Neural crest cell (in vitro differentiated cells): ENCODE results near the gene TBC1D16. TPM values are rescaled to one million over a fixed set of nuclear protein-coding genes. Genes with fewer than 3 reads are reported as not detected.
"Not testable (repeated sequence)": the region's sequence is repeated elsewhere in the genome, so short reads cannot be mapped to it uniquely, and the experiment has no call there.

Source experiments
- DNase-seq: peaks from one replicate; pipeline ENCODE4 v3.0.0; 2021; ENCODE audit warnings: low read depth, mixed read lengths, low spot score
- H3K27ac Mint-ChIP-seq: one replicate; pipeline ENCODE4 v1.8.0; 2021; ENCODE audit warnings: mild to moderate bottlenecking, mixed read lengths; ENCODE audit not compliant: unreplicated experiment
- H3K27me3 Mint-ChIP-seq: 2 replicates; pipeline ENCODE4 v1.8.0; 2021; ENCODE audit warnings: low read depth, mild to moderate bottlenecking, mixed read lengths
- H3K36me3 Mint-ChIP-seq: 2 replicates; pipeline ENCODE4 v1.8.0; 2021; ENCODE audit warnings: low read depth, mild to moderate bottlenecking, mixed read lengths
- H3K4me1 Mint-ChIP-seq: 2 replicates; pipeline ENCODE4 v1.8.0; 2021; ENCODE audit warnings: mixed read lengths
- H3K4me3 Mint-ChIP-seq: one replicate; pipeline ENCODE4 v1.8.0; 2021; ENCODE audit warnings: mild to moderate bottlenecking, mixed read lengths
- H3K9me3 Mint-ChIP-seq: 2 replicates; pipeline ENCODE4 v1.8.0; 2021; ENCODE audit warnings: mixed read lengths
- CTCF ChIP-seq: fragments of 200-600 bp; sonication (generic); conservative IDR thresholded peaks from 2 replicates; pipeline ENCODE4 v1.5.0; 2021; ENCODE audit warnings: antibody characterized with exemption, mild to moderate bottlenecking
- total RNA-seq: library from RNA; stranded (reverse); gene quantifications from 2 replicates; pipeline ENCODE4 v1.2.1, GENCODE V29; 2021

TBC1D16 gene
- total RNA-seq, 1 donor from 2014 or later: 96.2 TPM

GRCh38 chr17:79956853-79957252 is 78.8 kb downstream of the TBC1D16 start:
- peaks cover 12% of the 10 kb centered on the region for H3K36me3 Mint-ChIP-seq
- DNase-seq: no peak
- H3K9me3 Mint-ChIP-seq: no peaks in the 10 kb centered on the region
- H3K4me1 Mint-ChIP-seq: peaks cover 41% of the 10 kb centered on the region
- no peak overlapping the region for H3K4me3 Mint-ChIP-seq
- no peak for TF ChIP-seq CTCF
- H3K27ac Mint-ChIP-seq: peak overlapping the region; percentile 52
- peaks cover 2% of the 10 kb centered on the region for H3K27me3 Mint-ChIP-seq

- peaks cover 11% of the 10 kb centered on the region for H3K36me3 Mint-ChIP-seq
- not testable (repeated sequence) for DNase-seq, H3K27me3 Mint-ChIP-seq, H3K27ac Mint-ChIP-seq, H3K4me3 Mint-ChIP-seq, H3K9me3 Mint-ChIP-seq
- H3K4me1 Mint-ChIP-seq: peaks cover 45% of the 10 kb centered on the region
Observed at GRCh38 chr17:79956441-79956735, 79.3 kb downstream of the TBC1D16 start.

- Mint-ChIP-seq H3K27ac (no peak overlapping the region), H3K36me3 (peaks cover 6% of the 10 kb centered on the region), H3K4me3 (no peak overlapping the region), H3K27me3 (peaks cover 2% of the 10 kb centered on the region), H3K9me3 (no peaks in the 10 kb centered on the region), H3K4me1 (peaks cover 50% of the 10 kb centered on the region)
- TF ChIP-seq CTCF: no peak
- no peak for DNase-seq
Observed at GRCh38 chr17:79955691-79956440, 79.8 kb downstream of the TBC1D16 start.

GRCh38 chr17:79955167-79955549 is 80.5 kb downstream of the TBC1D16 start:
- Mint-ChIP-seq H3K27me3 (peaks cover 2% of the 10 kb centered on the region), H3K27ac (no peak overlapping the region), H3K9me3 (no peaks in the 10 kb centered on the region), H3K36me3 (peaks cover 3% of the 10 kb centered on the region), H3K4me3 (no peak overlapping the region), H3K4me1 (peaks cover 55% of the 10 kb centered on the region)
- DNase-seq: no peak
- TF ChIP-seq CTCF: no peak

- TF ChIP-seq CTCF: no peak
- Mint-ChIP-seq H3K36me3 (peaks cover 1% of the 10 kb centered on the region), H3K9me3 (no peaks in the 10 kb centered on the region), H3K27me3 (peaks cover 2% of the 10 kb centered on the region), H3K4me3 (no peak overlapping the region), H3K27ac (no peak overlapping the region), H3K4me1 (peaks cover 59% of the 10 kb centered on the region)
- DNase-seq: no peak
Observed at GRCh38 chr17:79954281-79955166, 81.1 kb downstream of the TBC1D16 start.

GRCh38 chr17:79953335-79953734 is 82.3 kb downstream of the TBC1D16 start:
- peaks cover 2% of the 10 kb centered on the region for H3K27me3 Mint-ChIP-seq
- H3K36me3 Mint-ChIP-seq: peaks cover 5% of the 10 kb centered on the region
- peaks cover 59% of the 10 kb centered on the region for H3K4me1 Mint-ChIP-seq
- H3K4me3 Mint-ChIP-seq: no peak overlapping the region
- no peaks in the 10 kb centered on the region for H3K9me3 Mint-ChIP-seq
- DNase-seq: no peak
- H3K27ac Mint-ChIP-seq: no peak overlapping the region
- TF ChIP-seq CTCF: no peak
